Heart left ventricle (tissue), 13 donors: Measurements from ENCODE around the gene DDIT4.
"Not testable (repeated sequence)": the region's sequence is repeated elsewhere in the genome, so short reads cannot be mapped to it uniquely, and the experiment has no call there.

ENCODE experiments used
- POLR2A ChIP-seq, 2 donors: fragments of 450-650 bp; IDR thresholded peaks; one replicate each; pipeline ENCODE4 v1.6.1; 2017; ENCODE audit warnings: antibody characterized with exemption in 2 of 2, mild to moderate bottlenecking in 2 of 2, moderate library complexity in 2 of 2
- TF ChIP-seq, protein P1 (sequence below), 12 donors: fragments of 200-600 bp; sonication (generic) in 4 of 12; IDR thresholded peaks; one replicate each; pipeline versions ENCODE4 v1.5.0 to v1.8.0; 2018 to 2022; ENCODE audit warnings: antibody characterized with exemption in 12 of 12, mild to moderate bottlenecking in 5 of 12
- donor health status: ischemic (EF 13 %, LVEDD 7.1; RV severe dilation, severe dysfunction).
- donor health status: DM: no; HTN: yes; CAD: no.
- donor health status: DM: no; HTN: no; CAD: no.
- donor health status: ischemic (EF 25% LVEDD 6.9; RV normal size, moderate dysfunction).
- donor health status: ischemic (EF 25% LVEDD 5.7; RV mildly dilated, moderate dysfunction).
- donor health status: ischemic (EF 35%, LVEDD 5.7; RV mildly dilated, moderate dysfunction).
- donor health status: nonischemic (EF 11% LVEDD 7.7; RV severe dilation, severe dysfunction).
- donor health status: DM: yes; HTN: yes; CAD: no.
- donor health status: PGD.
- donor health status: ischemic (EF 29% LVEDD 5.4; RV normal size, mild dysfunction).
- donor health status: nonischemic (EF 23%, LVEDD 6.1; RV moderate dilation, normal function).

DNA sequence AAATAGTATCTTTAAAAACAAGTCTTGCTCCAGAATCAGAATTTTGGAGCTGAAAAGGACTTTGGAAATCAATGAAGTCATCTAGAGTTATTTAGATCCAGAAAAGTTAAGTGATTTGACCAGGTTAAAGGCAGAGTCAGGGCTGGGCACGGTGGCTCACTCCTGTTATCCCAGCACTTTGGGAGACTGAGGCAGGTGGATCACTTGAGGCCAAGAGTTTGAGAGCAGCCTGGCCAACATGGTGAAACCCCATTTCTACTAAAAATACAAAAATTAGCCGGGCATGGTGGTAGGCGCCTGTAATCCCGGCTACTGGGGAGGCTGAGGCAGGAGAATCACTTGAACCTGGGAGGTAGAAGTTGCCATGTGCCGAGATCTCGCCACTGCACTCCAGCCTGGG lies 49.5 kb upstream of the DDIT4 start:
- TF ChIP-seq, protein P1, sequence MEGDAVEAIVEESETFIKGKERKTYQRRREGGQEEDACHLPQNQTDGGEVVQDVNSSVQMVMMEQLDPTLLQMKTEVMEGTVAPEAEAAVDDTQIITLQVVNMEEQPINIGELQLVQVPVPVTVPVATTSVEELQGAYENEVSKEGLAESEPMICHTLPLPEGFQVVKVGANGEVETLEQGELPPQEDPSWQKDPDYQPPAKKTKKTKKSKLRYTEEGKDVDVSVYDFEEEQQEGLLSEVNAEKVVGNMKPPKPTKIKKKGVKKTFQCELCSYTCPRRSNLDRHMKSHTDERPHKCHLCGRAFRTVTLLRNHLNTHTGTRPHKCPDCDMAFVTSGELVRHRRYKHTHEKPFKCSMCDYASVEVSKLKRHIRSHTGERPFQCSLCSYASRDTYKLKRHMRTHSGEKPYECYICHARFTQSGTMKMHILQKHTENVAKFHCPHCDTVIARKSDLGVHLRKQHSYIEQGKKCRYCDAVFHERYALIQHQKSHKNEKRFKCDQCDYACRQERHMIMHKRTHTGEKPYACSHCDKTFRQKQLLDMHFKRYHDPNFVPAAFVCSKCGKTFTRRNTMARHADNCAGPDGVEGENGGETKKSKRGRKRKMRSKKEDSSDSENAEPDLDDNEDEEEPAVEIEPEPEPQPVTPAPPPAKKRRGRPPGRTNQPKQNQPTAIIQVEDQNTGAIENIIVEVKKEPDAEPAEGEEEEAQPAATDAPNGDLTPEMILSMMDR (IDR thresholded peaks at IDR 0.05), result not testable (repeated sequence)
- not testable (repeated sequence) for TF ChIP-seq POLR2A (IDR thresholded peaks at IDR 0.05)
